ENCODE results near the gene CRTAC1. TPM values are rescaled to one million over a fixed set of nuclear protein-coding genes. Genes with fewer than 3 reads are reported as not detected.

Gene CRTAC1
- total and polyA plus RNA-seq, 2 experiments from 2014 or later = 0.47 to 1.2 TPM

DNA sequence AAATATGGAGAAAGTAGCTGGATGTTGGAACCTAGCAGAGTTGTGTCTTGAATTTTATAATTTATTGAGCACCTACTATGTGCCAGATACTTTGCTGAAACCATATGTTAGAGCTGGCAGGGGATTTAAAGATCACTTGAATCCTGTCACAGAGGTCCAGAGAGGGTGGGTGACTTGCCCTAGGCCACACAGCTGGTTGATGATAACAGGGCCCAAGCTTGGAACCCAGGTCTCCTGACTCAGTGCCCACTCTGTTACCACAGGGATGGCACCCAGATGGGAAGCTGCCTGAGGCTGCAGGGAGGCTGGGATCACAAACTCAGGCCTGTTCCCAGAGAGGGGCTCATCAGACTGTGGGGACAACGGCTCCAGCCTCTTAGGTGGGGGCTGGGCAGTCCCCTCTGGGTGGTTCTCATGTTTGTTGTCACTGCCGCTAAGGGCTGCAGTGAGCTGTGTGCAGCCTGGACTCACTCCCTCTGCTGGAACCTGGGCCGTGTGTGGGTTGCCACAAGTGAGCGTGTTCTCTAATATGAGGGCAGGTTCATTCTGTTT, 162.2 kb downstream of the CRTAC1 start:
- H3F3A ChIP-seq (replicated peaks; ENCODE audit: low read depth) = no peaks in the 10 kb centered on the region
- H3K27me3 ChIP-seq (ENCODE audit: insufficient read depth) = no peaks in the 10 kb centered on the region
- H3K4me3 Mint-ChIP-seq = no peak overlapping the region
- TF ChIP-seq, protein P1, sequence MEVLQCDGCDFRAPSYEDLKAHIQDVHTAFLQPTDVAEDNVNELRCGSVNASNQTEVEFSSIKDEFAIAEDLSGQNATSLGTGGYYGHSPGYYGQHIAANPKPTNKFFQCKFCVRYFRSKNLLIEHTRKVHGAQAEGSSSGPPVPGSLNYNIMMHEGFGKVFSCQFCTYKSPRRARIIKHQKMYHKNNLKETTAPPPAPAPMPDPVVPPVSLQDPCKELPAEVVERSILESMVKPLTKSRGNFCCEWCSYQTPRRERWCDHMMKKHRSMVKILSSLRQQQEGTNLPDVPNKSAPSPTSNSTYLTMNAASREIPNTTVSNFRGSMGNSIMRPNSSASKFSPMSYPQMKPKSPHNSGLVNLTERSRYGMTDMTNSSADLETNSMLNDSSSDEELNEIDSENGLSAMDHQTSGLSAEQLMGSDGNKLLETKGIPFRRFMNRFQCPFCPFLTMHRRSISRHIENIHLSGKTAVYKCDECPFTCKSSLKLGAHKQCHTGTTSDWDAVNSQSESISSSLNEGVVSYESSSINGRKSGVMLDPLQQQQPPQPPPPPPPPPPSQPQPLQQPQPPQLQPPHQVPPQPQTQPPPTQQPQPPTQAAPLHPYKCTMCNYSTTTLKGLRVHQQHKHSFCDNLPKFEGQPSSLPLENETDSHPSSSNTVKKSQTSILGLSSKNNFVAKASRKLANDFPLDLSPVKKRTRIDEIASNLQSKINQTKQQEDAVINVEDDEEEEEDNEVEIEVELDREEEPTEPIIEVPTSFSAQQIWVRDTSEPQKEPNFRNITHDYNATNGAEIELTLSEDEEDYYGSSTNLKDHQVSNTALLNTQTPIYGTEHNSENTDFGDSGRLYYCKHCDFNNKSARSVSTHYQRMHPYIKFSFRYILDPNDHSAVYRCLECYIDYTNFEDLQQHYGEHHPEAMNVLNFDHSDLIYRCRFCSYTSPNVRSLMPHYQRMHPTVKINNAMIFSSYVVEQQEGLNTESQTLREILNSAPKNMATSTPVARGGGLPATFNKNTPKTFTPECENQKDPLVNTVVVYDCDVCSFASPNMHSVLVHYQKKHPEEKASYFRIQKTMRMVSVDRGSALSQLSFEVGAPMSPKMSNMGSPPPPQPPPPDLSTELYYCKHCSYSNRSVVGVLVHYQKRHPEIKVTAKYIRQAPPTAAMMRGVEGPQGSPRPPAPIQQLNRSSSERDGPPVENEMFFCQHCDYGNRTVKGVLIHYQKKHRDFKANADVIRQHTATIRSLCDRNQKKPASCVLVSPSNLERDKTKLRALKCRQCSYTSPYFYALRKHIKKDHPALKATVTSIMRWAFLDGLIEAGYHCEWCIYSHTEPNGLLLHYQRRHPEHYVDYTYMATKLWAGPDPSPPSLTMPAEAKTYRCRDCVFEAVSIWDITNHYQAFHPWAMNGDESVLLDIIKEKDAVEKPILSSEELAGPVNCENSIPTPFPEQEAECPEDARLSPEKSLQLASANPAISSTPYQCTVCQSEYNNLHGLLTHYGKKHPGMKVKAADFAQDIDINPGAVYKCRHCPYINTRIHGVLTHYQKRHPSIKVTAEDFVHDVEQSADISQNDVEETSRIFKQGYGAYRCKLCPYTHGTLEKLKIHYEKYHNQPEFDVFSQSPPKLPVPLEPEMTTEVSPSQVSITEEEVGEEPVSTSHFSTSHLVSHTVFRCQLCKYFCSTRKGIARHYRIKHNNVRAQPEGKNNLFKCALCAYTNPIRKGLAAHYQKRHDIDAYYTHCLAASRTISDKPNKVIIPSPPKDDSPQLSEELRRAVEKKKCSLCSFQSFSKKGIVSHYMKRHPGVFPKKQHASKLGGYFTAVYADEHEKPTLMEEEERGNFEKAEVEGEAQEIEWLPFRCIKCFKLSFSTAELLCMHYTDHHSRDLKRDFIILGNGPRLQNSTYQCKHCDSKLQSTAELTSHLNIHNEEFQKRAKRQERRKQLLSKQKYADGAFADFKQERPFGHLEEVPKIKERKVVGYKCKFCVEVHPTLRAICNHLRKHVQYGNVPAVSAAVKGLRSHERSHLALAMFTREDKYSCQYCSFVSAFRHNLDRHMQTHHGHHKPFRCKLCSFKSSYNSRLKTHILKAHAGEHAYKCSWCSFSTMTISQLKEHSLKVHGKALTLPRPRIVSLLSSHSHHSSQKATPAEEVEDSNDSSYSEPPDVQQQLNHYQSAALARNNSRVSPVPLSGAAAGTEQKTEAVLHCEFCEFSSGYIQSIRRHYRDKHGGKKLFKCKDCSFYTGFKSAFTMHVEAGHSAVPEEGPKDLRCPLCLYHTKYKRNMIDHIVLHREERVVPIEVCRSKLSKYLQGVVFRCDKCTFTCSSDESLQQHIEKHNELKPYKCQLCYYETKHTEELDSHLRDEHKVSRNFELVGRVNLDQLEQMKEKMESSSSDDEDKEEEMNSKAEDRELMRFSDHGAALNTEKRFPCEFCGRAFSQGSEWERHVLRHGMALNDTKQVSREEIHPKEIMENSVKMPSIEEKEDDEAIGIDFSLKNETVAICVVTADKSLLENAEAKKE (CRISPR knock-in tag; IDR thresholded peaks at IDR 0.05) = no peak
- no peak for TF ChIP-seq ZNF114 (CRISPR knock-in tag; IDR thresholded peaks at IDR 0.05)
- no peak for TF ChIP-seq EZH2phosphoT487 (IDR thresholded peaks at IDR 0.05; ENCODE audit: unreplicated experiment)
- no peak for TF ChIP-seq ZNF331 (CRISPR knock-in tag; IDR thresholded peaks at IDR 0.05; ENCODE audit: low read depth)
- TF ChIP-seq, protein P2, sequence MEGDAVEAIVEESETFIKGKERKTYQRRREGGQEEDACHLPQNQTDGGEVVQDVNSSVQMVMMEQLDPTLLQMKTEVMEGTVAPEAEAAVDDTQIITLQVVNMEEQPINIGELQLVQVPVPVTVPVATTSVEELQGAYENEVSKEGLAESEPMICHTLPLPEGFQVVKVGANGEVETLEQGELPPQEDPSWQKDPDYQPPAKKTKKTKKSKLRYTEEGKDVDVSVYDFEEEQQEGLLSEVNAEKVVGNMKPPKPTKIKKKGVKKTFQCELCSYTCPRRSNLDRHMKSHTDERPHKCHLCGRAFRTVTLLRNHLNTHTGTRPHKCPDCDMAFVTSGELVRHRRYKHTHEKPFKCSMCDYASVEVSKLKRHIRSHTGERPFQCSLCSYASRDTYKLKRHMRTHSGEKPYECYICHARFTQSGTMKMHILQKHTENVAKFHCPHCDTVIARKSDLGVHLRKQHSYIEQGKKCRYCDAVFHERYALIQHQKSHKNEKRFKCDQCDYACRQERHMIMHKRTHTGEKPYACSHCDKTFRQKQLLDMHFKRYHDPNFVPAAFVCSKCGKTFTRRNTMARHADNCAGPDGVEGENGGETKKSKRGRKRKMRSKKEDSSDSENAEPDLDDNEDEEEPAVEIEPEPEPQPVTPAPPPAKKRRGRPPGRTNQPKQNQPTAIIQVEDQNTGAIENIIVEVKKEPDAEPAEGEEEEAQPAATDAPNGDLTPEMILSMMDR (conservative IDR thresholded peaks at IDR 0.05; ENCODE audit: low read depth in 2 of 2) = no peak
- TF ChIP-seq, protein P3, sequence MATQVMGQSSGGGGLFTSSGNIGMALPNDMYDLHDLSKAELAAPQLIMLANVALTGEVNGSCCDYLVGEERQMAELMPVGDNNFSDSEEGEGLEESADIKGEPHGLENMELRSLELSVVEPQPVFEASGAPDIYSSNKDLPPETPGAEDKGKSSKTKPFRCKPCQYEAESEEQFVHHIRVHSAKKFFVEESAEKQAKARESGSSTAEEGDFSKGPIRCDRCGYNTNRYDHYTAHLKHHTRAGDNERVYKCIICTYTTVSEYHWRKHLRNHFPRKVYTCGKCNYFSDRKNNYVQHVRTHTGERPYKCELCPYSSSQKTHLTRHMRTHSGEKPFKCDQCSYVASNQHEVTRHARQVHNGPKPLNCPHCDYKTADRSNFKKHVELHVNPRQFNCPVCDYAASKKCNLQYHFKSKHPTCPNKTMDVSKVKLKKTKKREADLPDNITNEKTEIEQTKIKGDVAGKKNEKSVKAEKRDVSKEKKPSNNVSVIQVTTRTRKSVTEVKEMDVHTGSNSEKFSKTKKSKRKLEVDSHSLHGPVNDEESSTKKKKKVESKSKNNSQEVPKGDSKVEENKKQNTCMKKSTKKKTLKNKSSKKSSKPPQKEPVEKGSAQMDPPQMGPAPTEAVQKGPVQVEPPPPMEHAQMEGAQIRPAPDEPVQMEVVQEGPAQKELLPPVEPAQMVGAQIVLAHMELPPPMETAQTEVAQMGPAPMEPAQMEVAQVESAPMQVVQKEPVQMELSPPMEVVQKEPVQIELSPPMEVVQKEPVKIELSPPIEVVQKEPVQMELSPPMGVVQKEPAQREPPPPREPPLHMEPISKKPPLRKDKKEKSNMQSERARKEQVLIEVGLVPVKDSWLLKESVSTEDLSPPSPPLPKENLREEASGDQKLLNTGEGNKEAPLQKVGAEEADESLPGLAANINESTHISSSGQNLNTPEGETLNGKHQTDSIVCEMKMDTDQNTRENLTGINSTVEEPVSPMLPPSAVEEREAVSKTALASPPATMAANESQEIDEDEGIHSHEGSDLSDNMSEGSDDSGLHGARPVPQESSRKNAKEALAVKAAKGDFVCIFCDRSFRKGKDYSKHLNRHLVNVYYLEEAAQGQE (IDR thresholded peaks at IDR 0.05; ENCODE audit: unreplicated experiment) = no peak
- TF ChIP-seq, protein P4, sequence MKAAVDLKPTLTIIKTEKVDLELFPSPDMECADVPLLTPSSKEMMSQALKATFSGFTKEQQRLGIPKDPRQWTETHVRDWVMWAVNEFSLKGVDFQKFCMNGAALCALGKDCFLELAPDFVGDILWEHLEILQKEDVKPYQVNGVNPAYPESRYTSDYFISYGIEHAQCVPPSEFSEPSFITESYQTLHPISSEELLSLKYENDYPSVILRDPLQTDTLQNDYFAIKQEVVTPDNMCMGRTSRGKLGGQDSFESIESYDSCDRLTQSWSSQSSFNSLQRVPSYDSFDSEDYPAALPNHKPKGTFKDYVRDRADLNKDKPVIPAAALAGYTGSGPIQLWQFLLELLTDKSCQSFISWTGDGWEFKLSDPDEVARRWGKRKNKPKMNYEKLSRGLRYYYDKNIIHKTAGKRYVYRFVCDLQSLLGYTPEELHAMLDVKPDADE (IDR thresholded peaks at IDR 0.05) = no peak
- TF ChIP-seq NANOG (IDR thresholded peaks at IDR 0.05; ENCODE audit: borderline replicate concordance) = no peak
- TF ChIP-seq POLR2AphosphoS5 (IDR thresholded peaks at IDR 0.05; ENCODE audit: low read depth) = no peak
- no peak for TF ChIP-seq JUNB (IDR thresholded peaks at IDR 0.05; ENCODE audit: unreplicated experiment)
- TF ChIP-seq STAT1 (IDR thresholded peaks at IDR 0.05; ENCODE audit: unreplicated experiment) = no peak
- TF ChIP-seq EZH2 (IDR thresholded peaks at IDR 0.05; ENCODE audit: low read depth, unreplicated experiment) = no peak
- TF ChIP-seq CREB1 (CRISPR knock-in tag; IDR thresholded peaks at IDR 0.05; ENCODE audit: low read depth) = no peak
- H3K36me3 Mint-ChIP-seq (ENCODE audit: low read depth) = no peaks in the 10 kb centered on the region
- no peaks in the 10 kb centered on the region for H3K9me2 ChIP-seq (ENCODE audit: insufficient read depth)
- H3K27me3 Mint-ChIP-seq (ENCODE audit: insufficient read depth, low read depth, poor library complexity) = peaks cover 14% of the 10 kb centered on the region
- no peak overlapping the region for H3K27ac ChIP-seq (ENCODE audit: low read depth)
- no peaks in the 10 kb centered on the region for H4K20me1 ChIP-seq (replicated peaks; ENCODE audit: insufficient read depth)
- H3K27ac Mint-ChIP-seq = no peak overlapping the region
- no peak overlapping the region for H3K4me2 ChIP-seq
- H3K4me3 ChIP-seq = no peak overlapping the region
- H3K79me2 ChIP-seq (replicated peaks; ENCODE audit: insufficient read depth) = no peaks in the 10 kb centered on the region
- H3K4me1 Mint-ChIP-seq = peaks cover 48% of the 10 kb centered on the region
- ATAC-seq (no peak), DNase-seq (ENCODE audit: low spot score) (no peak)
- no peak overlapping the region for H2AFZ ChIP-seq
- peaks cover 29% of the 10 kb centered on the region for H3K4me1 ChIP-seq (ENCODE audit: insufficient read depth)
- no peaks in the 10 kb centered on the region for H3K36me3 ChIP-seq (ENCODE audit: insufficient read depth)
- no peaks in the 10 kb centered on the region for H3K9me3 Mint-ChIP-seq

Data from GM23338 (cell line).